ENCODE data around the gene GALR2. TPM values are rescaled to one million over a fixed set of nuclear protein-coding genes. Genes with fewer than 3 reads are reported as not detected.
A peak's percentile ranks its signal among the peaks of the same experiment; 100 is the strongest.

Gene GALR2
- total and polyA plus RNA-seq, 8 donors: 0.48 TPM; not detected in 7

DNA sequence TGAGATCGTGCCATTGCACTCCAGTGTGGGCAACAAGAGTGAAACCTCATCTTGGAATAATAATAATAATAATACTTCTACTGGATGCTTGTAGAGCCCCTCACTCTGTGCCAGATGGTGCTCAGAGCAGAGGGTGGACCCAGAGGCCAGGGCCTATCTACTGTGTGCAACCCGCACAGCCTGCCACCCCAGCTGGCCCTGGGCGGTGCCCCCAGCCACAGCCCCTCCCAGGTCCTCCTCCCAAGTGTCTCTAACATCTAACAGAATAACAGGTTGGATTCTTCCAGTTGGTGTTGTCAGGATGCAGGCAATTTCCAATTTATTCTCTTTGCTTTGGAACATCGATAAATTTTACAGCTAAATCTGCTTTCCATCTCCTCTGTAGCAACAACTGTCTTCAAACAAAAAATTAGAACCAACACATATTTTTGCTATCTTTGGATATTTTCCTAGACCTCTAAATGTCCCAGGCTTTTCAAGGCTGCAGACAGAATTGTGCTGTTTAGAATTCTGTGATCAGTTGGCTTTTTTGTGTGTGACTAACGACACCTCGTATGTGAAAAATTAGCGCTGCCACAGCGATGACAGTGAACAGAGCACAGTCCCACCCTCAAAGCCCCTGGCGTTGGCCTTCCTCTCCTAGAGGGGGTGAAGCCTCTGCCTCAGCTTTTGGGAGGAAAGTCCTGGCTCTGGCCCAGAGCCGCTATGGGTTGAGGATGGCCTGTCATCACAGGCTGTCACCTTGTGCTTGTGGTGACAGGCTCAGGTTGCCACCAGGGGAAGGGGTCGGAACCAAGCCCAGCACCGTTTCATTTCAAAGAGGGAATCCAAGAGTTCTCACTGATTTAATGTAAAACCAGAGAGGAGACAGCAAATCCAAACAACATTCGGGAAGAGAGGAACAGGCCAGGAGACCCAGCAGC is 39.9 kb upstream of the GALR2 start:
- 75 to 89% (median 86%) methylated on average over 13 of the region's 13 CpGs for WGBS, 5 donors
- peaks cover 0 to 43% (median 7%) of the 10 kb centered on the region in 4 donors for H3K4me1 ChIP-seq
- H3K4me3 ChIP-seq: no peak overlapping the region
- peak overlapping the region in 2 of 5 donors; percentile 42 to 77 for H3K27ac ChIP-seq
- TF ChIP-seq, protein P1, sequence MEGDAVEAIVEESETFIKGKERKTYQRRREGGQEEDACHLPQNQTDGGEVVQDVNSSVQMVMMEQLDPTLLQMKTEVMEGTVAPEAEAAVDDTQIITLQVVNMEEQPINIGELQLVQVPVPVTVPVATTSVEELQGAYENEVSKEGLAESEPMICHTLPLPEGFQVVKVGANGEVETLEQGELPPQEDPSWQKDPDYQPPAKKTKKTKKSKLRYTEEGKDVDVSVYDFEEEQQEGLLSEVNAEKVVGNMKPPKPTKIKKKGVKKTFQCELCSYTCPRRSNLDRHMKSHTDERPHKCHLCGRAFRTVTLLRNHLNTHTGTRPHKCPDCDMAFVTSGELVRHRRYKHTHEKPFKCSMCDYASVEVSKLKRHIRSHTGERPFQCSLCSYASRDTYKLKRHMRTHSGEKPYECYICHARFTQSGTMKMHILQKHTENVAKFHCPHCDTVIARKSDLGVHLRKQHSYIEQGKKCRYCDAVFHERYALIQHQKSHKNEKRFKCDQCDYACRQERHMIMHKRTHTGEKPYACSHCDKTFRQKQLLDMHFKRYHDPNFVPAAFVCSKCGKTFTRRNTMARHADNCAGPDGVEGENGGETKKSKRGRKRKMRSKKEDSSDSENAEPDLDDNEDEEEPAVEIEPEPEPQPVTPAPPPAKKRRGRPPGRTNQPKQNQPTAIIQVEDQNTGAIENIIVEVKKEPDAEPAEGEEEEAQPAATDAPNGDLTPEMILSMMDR (IDR thresholded peaks at IDR 0.05): no peak
- no peak for TF ChIP-seq POLR2A (IDR thresholded peaks at IDR 0.05)
- no peak for TF ChIP-seq POLR2AphosphoS5 (IDR thresholded peaks at IDR 0.05)
- no peak for TF ChIP-seq EP300 (IDR thresholded peaks at IDR 0.05)
- no peaks in the 10 kb centered on the region for H3K9me3 ChIP-seq
- intact Hi-C loops (cut with DNase I; ENCODE audit: low total_unique reads): no loop called here
- no peaks in the 10 kb centered on the region for H3K27me3 ChIP-seq
- H3K36me3 ChIP-seq: peaks cover 12 to 24% (median 19%) of the 10 kb centered on the region in 4 donors
- no peak for DNase-seq

DNA sequence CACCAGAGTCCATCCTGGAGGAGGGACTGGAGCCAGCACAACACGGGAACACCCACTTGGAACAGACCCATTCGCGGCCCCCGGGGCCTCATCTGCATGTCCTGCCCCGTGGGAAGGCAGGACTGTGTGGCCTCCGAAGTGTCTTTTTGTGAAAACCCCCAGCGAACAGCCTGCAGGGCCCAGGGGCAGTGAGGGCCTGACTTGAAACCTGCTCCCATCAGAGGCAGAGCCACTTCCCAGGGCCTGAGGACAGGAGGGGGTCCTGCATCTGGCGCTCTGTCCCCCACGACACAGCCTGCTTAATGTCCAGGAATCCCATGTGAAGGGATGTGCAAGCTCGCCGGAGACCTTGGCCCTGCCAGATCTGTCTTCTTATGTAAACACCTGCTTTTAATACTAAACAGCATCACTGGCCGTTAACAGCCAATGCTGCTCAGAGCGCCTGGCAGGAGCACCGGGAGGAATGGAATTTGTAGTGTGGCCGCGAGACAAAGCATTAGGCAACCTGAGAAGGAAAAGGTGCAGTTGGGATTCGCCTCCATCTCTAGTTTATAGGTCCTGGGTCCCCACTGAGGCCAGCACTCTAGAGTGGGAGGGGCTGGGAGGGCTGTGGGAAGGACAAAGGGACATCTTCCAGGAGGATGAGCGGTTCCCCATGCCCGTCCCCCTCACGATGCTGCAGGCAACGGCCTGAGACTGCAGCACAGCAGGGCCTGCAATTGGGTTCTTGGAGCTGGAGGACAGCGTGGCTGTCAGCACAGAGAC is 37.9 kb upstream of the GALR2 start:
- DNase-seq: peak in 1 of 2 donors; percentile 79
- TF ChIP-seq EP300 (IDR thresholded peaks at IDR 0.05) (peak; percentile 40), POLR2A (IDR thresholded peaks at IDR 0.05) (no peak), POLR2AphosphoS5 (IDR thresholded peaks at IDR 0.05) (peak; percentile 30 to 77 (median 50))
- peaks cover 32 to 44% (median 39%) of the 10 kb centered on the region in 4 donors for H3K36me3 ChIP-seq
- no peaks in the 10 kb centered on the region for H3K27me3 ChIP-seq
- H3K4me3 ChIP-seq: no peak overlapping the region
- H3K9me3 ChIP-seq: no peaks in the 10 kb centered on the region
- H3K4me1 ChIP-seq: peaks cover 0 to 40% (median 6%) of the 10 kb centered on the region in 4 donors
- intact Hi-C loops (cut with DNase I; ENCODE audit: low total_unique reads): no loop called here
- 41 to 55% (median 52%) methylated on average over 16 to 22 of the region's 22 CpGs for WGBS, 5 donors
- H3K27ac ChIP-seq: peak overlapping the region in 3 of 5 donors; percentile 3 to 77 (median 49)

DNA sequence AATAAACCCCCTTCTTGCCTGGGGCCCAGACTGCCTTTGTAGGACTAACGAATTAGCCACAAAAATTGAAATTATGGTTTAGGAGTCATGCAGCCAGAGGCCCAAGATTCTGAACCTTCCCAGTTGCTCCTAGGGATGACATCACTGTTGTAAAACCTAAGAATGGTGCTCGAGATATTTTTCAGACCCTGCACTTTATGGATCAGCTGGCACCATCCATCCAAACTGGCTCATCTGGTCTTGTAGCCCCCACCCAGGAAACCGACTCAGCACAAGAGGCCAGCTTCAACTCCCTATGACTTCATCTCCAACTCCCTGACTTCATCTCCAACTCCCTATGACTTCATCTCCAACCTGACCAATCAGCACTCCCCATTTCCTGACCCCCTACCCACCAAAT is 36.5 kb upstream of the GALR2 start:
- peaks cover 46 to 58% (median 53%) of the 10 kb centered on the region in 4 donors for H3K36me3 ChIP-seq
- intact Hi-C loops (cut with DNase I; ENCODE audit: low total_unique reads): no loop called here
- DNase-seq: no peak
- peak overlapping the region in 2 of 5 donors; percentile 3 to 77 for H3K27ac ChIP-seq
- TF ChIP-seq POLR2AphosphoS5 (IDR thresholded peaks at IDR 0.05) (no peak), POLR2A (IDR thresholded peaks at IDR 0.05) (no peak), EP300 (IDR thresholded peaks at IDR 0.05) (no peak)
- TF ChIP-seq, protein P1 (IDR thresholded peaks at IDR 0.05): no peak
- no peak overlapping the region for H3K4me3 ChIP-seq
- H3K27me3 ChIP-seq: no peaks in the 10 kb centered on the region
- peaks cover 0 to 40% (median 6%) of the 10 kb centered on the region in 4 donors for H3K4me1 ChIP-seq
- H3K9me3 ChIP-seq: no peaks in the 10 kb centered on the region
- 73 to 88% (median 80%) methylated on average over 3 of the region's 3 CpGs for WGBS, 5 donors

DNA sequence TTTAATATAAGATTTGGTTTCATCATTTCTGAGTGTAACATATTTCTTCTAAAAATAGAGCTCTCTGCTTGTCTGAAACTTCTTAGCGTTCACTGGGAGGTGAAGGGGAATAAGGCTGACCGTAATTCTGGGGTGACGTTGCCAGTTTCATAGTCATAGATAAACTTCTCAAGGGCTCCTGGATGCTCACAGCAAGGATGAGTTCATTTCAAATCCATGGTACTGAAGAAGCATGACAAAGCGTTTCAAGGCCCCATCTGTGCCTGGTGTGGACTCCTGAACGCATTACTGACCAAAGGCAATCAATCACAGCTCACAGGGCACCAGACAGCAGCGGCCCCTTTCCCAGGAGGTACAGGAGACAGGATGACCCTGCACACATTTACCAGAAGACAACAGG is 35.5 kb upstream of the GALR2 start:
- H3K9me3 ChIP-seq: no peaks in the 10 kb centered on the region
- no peaks in the 10 kb centered on the region for H3K27me3 ChIP-seq
- peaks cover 0 to 32% (median 6%) of the 10 kb centered on the region in 4 donors for H3K4me1 ChIP-seq
- TF ChIP-seq POLR2AphosphoS5 (IDR thresholded peaks at IDR 0.05): peak in 2 of 3 donors; percentile 1 to 47
- TF ChIP-seq, protein P1 (IDR thresholded peaks at IDR 0.05): no peak
- peaks cover 56 to 69% (median 63%) of the 10 kb centered on the region in 4 donors for H3K36me3 ChIP-seq
- DNase-seq: no peak
- 76 to 85% (median 80%) methylated on average over 6 of the region's 6 CpGs for WGBS, 5 donors
- H3K27ac ChIP-seq: peak overlapping the region in 3 of 5 donors; percentile 7 to 77 (median 46)
- H3K4me3 ChIP-seq: no peak overlapping the region
- intact Hi-C loops (cut with DNase I; ENCODE audit: low total_unique reads): no loop called here
